Fibroblast of the conjunctiva (primary cell): ENCODE data around the gene STOML2.

Experiments
- DNase-seq: peaks from one replicate; pipeline ENCODE4 v3.0.0-alpha.2; 2010; ENCODE audit warnings: low read depth

STOML2 gene

GRCh38 chr9:35072461-35073278 is 30.3 kb downstream of the STOML2 start, which contains the start of gene VCP:
VCP (minus strand) TSS chr9:35072625; CDS start chr9:35072353, 272 bp downstream.
- DNase-seq = peak; percentile 98

GRCh38 chr9:35071814-35072460 is 31.0 kb downstream of the STOML2 start:
- DNase-seq = peak; percentile 82

GRCh38 chr9:35070823-35071813 is 31.8 kb downstream of the STOML2 start:
- DNase-seq = no peak

- no peak for DNase-seq
These were observed 33.9 kb downstream of the STOML2 start for GRCh38 chr9:35069020-35069419.

- no peak for DNase-seq
These were observed 35.9 kb downstream of the STOML2 start for GRCh38 chr9:35067056-35067455.

- DNase-seq = no peak
These were observed 42.3 kb downstream of the STOML2 start for GRCh38 chr9:35060548-35061207.

GRCh38 chr9:35059438-35059837 is 43.5 kb downstream of the STOML2 start:
- DNase-seq = no peak

- no peak for DNase-seq
These were observed 45.7 kb downstream of the STOML2 start for GRCh38 chr9:35057271-35057620.

GRCh38 chr9:35056571-35057270 is 46.2 kb downstream of the STOML2 start:
- no peak for DNase-seq

- DNase-seq = no peak
These were observed 47.9 kb downstream of the STOML2 start for GRCh38 chr9:35054871-35055644.

GRCh38 chr9:35054185-35054835 is 48.6 kb downstream of the STOML2 start:
- no peak for DNase-seq

GRCh38 chr9:35051069-35051967 is 51.6 kb downstream of the STOML2 start:
- DNase-seq = peak; percentile 12
